GM18867 (cell line): ENCODE data around the gene DUX4.
"Not testable (repeated sequence)": the region's sequence is repeated elsewhere in the genome, so short reads cannot be mapped to it uniquely, and the experiment has no call there.

Experiments
- ATAC-seq: cut with Tn5 transposase; IDR thresholded peaks from one replicate; pipeline ENCODE4 v1.9.1; 2021; ENCODE audit warnings: mild to moderate bottlenecking, moderate library complexity; ENCODE audit not compliant: unreplicated experiment

Gene DUX4

GRCh38 chr4:190173428-190173827, at the start of gene DUX4:
DUX4 (plus strand) TSS chr4:190173774; CDS start chr4:190173774, 0 bp downstream.
- not testable (repeated sequence) for ATAC-seq

GRCh38 chr4:190175436-190175835, 1.9 kb downstream of the DUX4 start:
- ATAC-seq, result not testable (repeated sequence)

GRCh38 chr4:190177727-190178605, 4.4 kb downstream of the DUX4 start:
- peak; percentile 40 for ATAC-seq

GRCh38 chr4:190178606-190178990, 5.0 kb downstream of the DUX4 start:
- peak; percentile 12 for ATAC-seq

GRCh38 chr4:190179030-190179739, 5.6 kb downstream of the DUX4 start:
- ATAC-seq, result peak; percentile 58

- not testable (repeated sequence) for ATAC-seq
Measured at GRCh38 chr4:190179740-190180094, 6.1 kb downstream of the DUX4 start.

- not testable (repeated sequence) for ATAC-seq
Measured at GRCh38 chr4:190180947-190181346, 7.4 kb downstream of the DUX4 start.

GRCh38 chr4:190181481-190182100, 8.0 kb downstream of the DUX4 start:
- not testable (repeated sequence) for ATAC-seq

GRCh38 chr4:190203510-190203909, 29.9 kb downstream of the DUX4 start:
- not testable (repeated sequence) for ATAC-seq
